A673 (cell line): ENCODE results near the gene DLG2. TPM values are rescaled to one million over a fixed set of nuclear protein-coding genes. Genes with fewer than 3 reads are reported as not detected.

Experiments
- BruUV-seq: library from RNA; stranded (reverse); fragments of 400-500 nt; replicated peaks from 2 replicates; lab custom pipeline; 2021; lab: Mats Ljungman, UMichigan
- CTCF ChIA-PET: fragments of 300-600 bp; sonication (Branson Sonifier 250); formaldehyde crosslinking; loops from one replicate; lab custom pipeline; 2022; ENCODE audit warnings: antibody characterized with exemption; lab: Charles Lee
- POLR2A ChIA-PET: fragments of 300-600 bp; sonication (Branson Sonifier 250); formaldehyde crosslinking; loops from one replicate; lab custom pipeline; 2022; ENCODE audit warnings: antibody characterized with exemption; ENCODE audit not compliant: low non-redundant PET; lab: Charles Lee
- DNase-seq: peaks from one replicate; pipeline ENCODE4 v3.0.0-alpha.2; 2015; ENCODE audit warnings: low spot score
- H3K27ac ChIP-seq: fragments of 200-600 bp; sonication (generic); 2 replicates; pipeline ENCODE4 v1.5.1; 2016; ENCODE audit warnings: mixed run types, low read depth, mild to moderate bottlenecking, mixed read lengths, antibody characterized with exemption, low read length; ENCODE audit not compliant: poor library complexity, severe bottlenecking
- H3K27me3 ChIP-seq: fragments of 200-600 bp; sonication (generic); replicated peaks from 2 replicates; pipeline ENCODE4 v1.6.1; 2017; ENCODE audit warnings: mixed run types, low read depth, mild to moderate bottlenecking, mixed read lengths, antibody characterized with exemption, low read length; ENCODE audit not compliant: insufficient read depth, poor library complexity
- H3K36me3 ChIP-seq: fragments of 200-600 bp; sonication (generic); 2 replicates; pipeline ENCODE4 v1.6.1; 2016; ENCODE audit warnings: mixed run types, mild to moderate bottlenecking, mixed read lengths, antibody characterized with exemption, low read length; ENCODE audit not compliant: insufficient read depth, poor library complexity, severe bottlenecking
- H3K4me1 ChIP-seq: fragments of 200-600 bp; sonication (generic); 2 replicates; pipeline ENCODE4 v1.6.1; 2017; ENCODE audit warnings: mixed run types, mild to moderate bottlenecking, mixed read lengths, antibody characterized with exemption, low read length; ENCODE audit not compliant: insufficient read depth, poor library complexity, severe bottlenecking
- H3K4me3 ChIP-seq: fragments of 200-600 bp; sonication (generic); 2 replicates; pipeline ENCODE4 v1.5.1; 2016; ENCODE audit warnings: low read depth, mixed run types, mild to moderate bottlenecking, mixed read lengths, low read length; ENCODE audit not compliant: poor library complexity, severe bottlenecking
- H3K9me3 ChIP-seq: fragments of 200-600 bp; sonication (generic); 2 replicates; pipeline ENCODE4 v1.6.1; 2016; ENCODE audit warnings: mixed run types, low read depth, mild to moderate bottlenecking, mixed read lengths, antibody characterized with exemption, low read length; ENCODE audit not compliant: poor library complexity, severe bottlenecking
- CTCF ChIP-seq: fragments of 300-800, 200-600 bp; sonication (generic); conservative IDR thresholded peaks from 2 replicates; pipeline ENCODE4 v1.5.1; 2017; ENCODE audit warnings: low read depth, mild to moderate bottlenecking, antibody characterized with exemption, low read length, moderate library complexity, mixed read lengths
- EZH2 ChIP-seq: fragments of 200-600 bp; sonication (generic); IDR thresholded peaks from 2 replicates; pipeline ENCODE4 v1.6.1; 2017; ENCODE audit warnings: borderline replicate concordance, low read depth, mild to moderate bottlenecking, mixed read lengths, antibody characterized with exemption, low read length; ENCODE audit not compliant: poor library complexity, severe bottlenecking
- intact Hi-C: fragments of 100-400 bp; cut with micrococcal nuclease; formaldehyde crosslinking; loops from one replicate; pipeline ENCODE4 v1.10.0; 2022; ENCODE audit not compliant: unreplicated experiment
- total RNA-seq: library from RNA; stranded (reverse); gene quantifications from 2 replicates; pipeline ENCODE4 v1.2.3, GENCODE V29; 2021

Gene DLG2
- total RNA-seq, 1 experiment from 2014 or later: 277 TPM

DNA sequence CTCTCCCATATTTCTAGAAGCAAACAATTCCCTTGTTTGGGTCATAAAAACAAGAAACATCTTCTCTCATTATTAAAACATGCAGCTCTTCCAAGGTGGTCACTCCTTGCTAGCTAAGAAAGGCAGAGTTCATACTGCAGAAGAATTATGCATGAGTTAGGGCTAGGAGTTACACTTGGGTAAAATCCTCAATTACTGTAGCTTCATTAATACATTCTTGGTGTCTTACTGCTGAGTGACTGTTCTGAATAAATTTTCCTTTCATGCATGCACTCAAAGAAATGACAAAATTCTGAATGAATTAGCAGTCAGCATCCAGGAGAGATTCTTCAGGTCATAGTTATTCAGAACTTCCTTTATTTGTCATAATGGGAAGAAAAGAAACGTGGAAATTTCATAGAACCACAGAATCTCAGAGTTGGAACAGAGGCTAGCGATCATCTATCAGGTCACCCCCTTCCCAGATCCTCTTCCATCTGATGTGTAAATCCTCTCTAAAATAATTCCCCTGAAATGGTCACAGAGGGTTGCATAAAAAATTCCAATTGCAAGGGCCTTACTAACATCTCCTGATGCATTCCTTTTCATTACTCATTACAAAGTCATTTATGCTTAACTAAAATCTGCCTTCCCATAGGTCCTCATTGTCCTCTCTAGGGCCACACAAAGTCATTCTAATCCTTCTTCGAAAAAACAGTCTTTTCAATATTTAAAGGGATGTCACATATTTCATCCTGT is 771.5 kb downstream of the DLG2 start:
- no TSS peak for BruUV-seq
- Histone ChIP-seq H3K4me3 (no peak overlapping the region), H3K36me3 (no peaks in the 10 kb centered on the region), H3K9me3 (no peaks in the 10 kb centered on the region), H3K27ac (no peak overlapping the region), H3K4me1 (no peaks in the 10 kb centered on the region), H3K27me3 (no peaks in the 10 kb centered on the region)
- DNase-seq: no peak
- TF ChIP-seq CTCF (no peak), EZH2 (no peak)
- POLR2A ChIA-PET: no interaction called here
- intact Hi-C loops: no loop called here
- CTCF ChIA-PET: no interaction called here

DNA sequence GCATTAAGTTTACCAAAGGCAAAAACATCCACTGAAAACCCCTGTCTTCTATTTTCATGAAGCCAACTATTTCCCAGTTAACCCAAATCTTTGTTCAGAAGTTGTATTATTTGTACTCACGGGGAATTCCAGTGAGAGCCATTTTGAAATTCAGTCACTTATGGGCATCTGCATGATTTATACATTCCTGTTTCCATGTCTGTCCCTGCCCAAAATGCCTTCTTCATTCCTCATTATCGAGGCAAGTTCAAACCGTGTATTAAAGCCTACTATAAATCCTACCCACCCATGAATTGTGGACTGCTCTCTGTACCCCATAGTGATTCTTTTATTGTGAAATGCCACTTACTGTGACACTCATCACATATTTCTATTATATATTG is 772.7 kb downstream of the DLG2 start:
- Histone ChIP-seq H3K27me3 (no peaks in the 10 kb centered on the region), H3K4me3 (no peak overlapping the region), H3K9me3 (no peaks in the 10 kb centered on the region), H3K4me1 (no peaks in the 10 kb centered on the region), H3K36me3 (no peaks in the 10 kb centered on the region), H3K27ac (no peak overlapping the region)
- TF ChIP-seq EZH2 (no peak), CTCF (no peak)
- intact Hi-C loops: no loop called here
- ChIA-PET POLR2A (no interaction called here), CTCF (no interaction called here)
- no peak for DNase-seq
- no TSS peak for BruUV-seq

DNA sequence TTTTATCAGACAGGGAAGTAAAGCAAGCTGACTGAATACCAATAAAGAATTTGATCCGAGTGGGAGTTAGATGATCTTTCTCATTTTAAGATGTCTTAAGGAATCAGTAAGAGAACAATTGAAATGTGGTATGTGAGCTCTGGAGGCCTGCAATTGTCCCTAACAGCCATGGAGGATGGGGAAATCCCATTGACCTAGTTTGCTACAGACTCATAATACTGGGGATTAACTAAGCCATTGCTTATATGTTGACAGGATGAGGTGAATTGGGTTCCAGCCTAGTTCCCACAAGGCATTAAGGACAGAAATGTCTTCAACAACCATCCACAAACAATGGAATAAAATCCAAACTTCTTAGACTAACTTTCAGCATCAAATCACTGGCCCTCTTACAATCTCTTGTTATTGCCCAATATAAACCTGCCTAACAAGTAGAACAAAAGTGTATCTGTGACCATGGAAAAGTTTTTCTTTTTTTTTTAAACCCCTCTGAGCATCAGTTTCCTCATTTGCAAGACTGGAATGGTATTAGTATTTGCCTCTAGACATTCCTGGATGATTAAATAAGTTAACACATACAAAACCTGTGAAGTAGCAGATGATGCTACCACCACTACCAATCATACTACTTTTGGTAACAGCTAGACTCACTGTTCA is 773.2 kb downstream of the DLG2 start:
- Histone ChIP-seq H3K27me3 (no peaks in the 10 kb centered on the region), H3K4me1 (no peaks in the 10 kb centered on the region), H3K27ac (no peak overlapping the region), H3K9me3 (no peaks in the 10 kb centered on the region), H3K36me3 (no peaks in the 10 kb centered on the region), H3K4me3 (no peak overlapping the region)
- ChIA-PET POLR2A (no interaction called here), CTCF (no interaction called here)
- no peak for DNase-seq
- intact Hi-C loops: no loop called here
- TF ChIP-seq CTCF (no peak), EZH2 (no peak)
- no TSS peak for BruUV-seq
